SK-N-SH (cell line): ENCODE measurements around the gene ZNF397. TPM values are rescaled to one million over a fixed set of nuclear protein-coding genes. Genes with fewer than 3 reads are reported as not detected.

Source experiments
- CTCF ChIA-PET: fragments of 300-600, 350-600 bp; formaldehyde crosslinking; extraction: SDS; loops from one replicate; lab custom pipeline; 2021; lab: Yijun Ruan, JAX
- POLR2A ChIA-PET: fragments of 350-600 bp; sonication (Branson Sonifier 250); formaldehyde crosslinking; extraction: SDS; loops from one replicate; lab custom pipeline; 2020; ENCODE audit warnings: antibody characterized with exemption, inconsistent platforms; lab: Yijun Ruan, JAX
- DNase-seq: peaks from one replicate; pipeline ENCODE4 v3.0.0; 2012
- H2AFZ ChIP-seq: fragments of 200-600 bp; sonication (generic); 2 replicates; pipeline ENCODE4 v1.8.1; 2016; ENCODE audit warnings: antibody characterized with exemption, mild to moderate bottlenecking, low read depth
- H3F3A ChIP-seq: fragments of 200-600 bp; sonication (generic); replicated peaks from 2 replicates; pipeline ENCODE3; 2016; ENCODE audit warnings: antibody characterized with exemption, mild to moderate bottlenecking; ENCODE audit not compliant: insufficient read depth
- H3K27ac ChIP-seq, 2 experiments: fragments of 200-500 bp in 1 of 2; fragments of 200-600 bp in 1 of 2; sonication (Bioruptor generic) in 1 of 2; sonication (generic), shearing (Covaris generic) in 1 of 2; 2 replicates each; pipeline versions ENCODE4 v1.5.1 to v1.6.1; 2014 to 2016; ENCODE audit warnings: low read depth in 2 of 2, inconsistent platforms in 1 of 2, low read length in 1 of 2, mild to moderate bottlenecking in 1 of 2, mixed read lengths in 1 of 2
- H3K27me3 ChIP-seq: fragments of 200-600 bp; sonication (generic), shearing (Covaris generic); 2 replicates; pipeline ENCODE4 v1.6.1; 2016; ENCODE audit warnings: mixed run types; ENCODE audit not compliant: insufficient read depth
- H3K36me3 ChIP-seq, 2 experiments: fragments of 200-500 bp in 1 of 2; fragments of 200-600 bp in 1 of 2; sonication (Bioruptor generic) in 1 of 2; sonication (generic) in 1 of 2; replicated peaks in 1 of 2; 2 replicates each; pipeline versions ENCODE3 to v1.5.1; 2014 to 2016; ENCODE audit warnings: low read length in 1 of 2, mild to moderate bottlenecking in 1 of 2; ENCODE audit not compliant: insufficient read depth in 2 of 2, control insufficient read depth in 1 of 2
- H3K4me1 ChIP-seq, 2 experiments: fragments of 200-500 bp in 1 of 2; fragments of 200-600 bp in 1 of 2; sonication (Bioruptor generic) in 1 of 2; sonication (generic), shearing (Covaris generic) in 1 of 2; 2 replicates each; pipeline versions ENCODE4 v1.5.1 to v1.6.1; 2014 to 2016; ENCODE audit warnings: low read depth in 1 of 2, low read length in 1 of 2, mixed run types in 1 of 2; ENCODE audit not compliant: insufficient read depth in 2 of 2, control insufficient read depth in 1 of 2
- H3K4me2 ChIP-seq: fragments of 200-600 bp; sonication (generic), shearing (Covaris generic); 2 replicates; pipeline ENCODE4 v1.6.1; 2017; ENCODE audit warnings: mixed run types
- H3K4me3 ChIP-seq, 2 experiments: fragments of 200-500 bp in 1 of 2; fragments of 200-600 bp in 1 of 2; sonication (Bioruptor generic) in 1 of 2; sonication (generic), shearing (Covaris generic) in 1 of 2; 2 replicates each; pipeline versions ENCODE4 v1.5.1 to v1.8.1; 2014 to 2016; ENCODE audit warnings: low read depth in 2 of 2, inconsistent platforms in 1 of 2, low read length in 1 of 2, mild to moderate bottlenecking in 1 of 2, mixed read lengths in 1 of 2, moderate library complexity in 1 of 2
- H3K79me2 ChIP-seq: fragments of 200-600 bp; sonication (generic); 2 replicates; pipeline ENCODE4 v1.8.1; 2017; ENCODE audit warnings: mild to moderate bottlenecking; ENCODE audit not compliant: insufficient read depth
- H3K9ac ChIP-seq: fragments of 200-600 bp; sonication (generic); 2 replicates; pipeline ENCODE4 v1.6.1; 2017; ENCODE audit warnings: mixed run types
- H3K9me2 ChIP-seq: fragments of 200-600 bp; sonication (generic); 2 replicates; pipeline ENCODE4 v1.6.1; 2017; ENCODE audit warnings: mixed run types
- H3K9me3 ChIP-seq: fragments of 200-600 bp; sonication (generic); 2 replicates; pipeline ENCODE4 v1.6.1; 2017; ENCODE audit warnings: mixed run types, mild to moderate bottlenecking, moderate library complexity
- H4K20me1 ChIP-seq: fragments of 200-600 bp; sonication (generic); 2 replicates; pipeline ENCODE4 v1.6.1; 2017; ENCODE audit warnings: mild to moderate bottlenecking, mixed run types; ENCODE audit not compliant: insufficient read depth
- EP300 ChIP-seq, 2 experiments: IDR thresholded peaks; 2 replicates each; pipeline versions ENCODE4 v1.4.0 to v1.6.1; 2012; ENCODE audit warnings: borderline replicate concordance in 1 of 2, low read depth in 1 of 2, low read length in 1 of 2
- EZH2phosphoT487 ChIP-seq: fragments of 200-600 bp; sonication (generic); IDR thresholded peaks from 2 replicates; pipeline ENCODE4 v1.6.1; 2017; ENCODE audit warnings: low read depth, mixed run types, mild to moderate bottlenecking, antibody characterized with exemption, moderate library complexity, borderline replicate concordance
- FOSL2 ChIP-seq: IDR thresholded peaks from 2 replicates; pipeline ENCODE4 v1.4.0; 2012; ENCODE audit warnings: low read depth, mild to moderate bottlenecking, moderate library complexity, borderline replicate concordance
- IRF3 ChIP-seq: fragments of 150-350 bp; IDR thresholded peaks from 2 replicates; pipeline ENCODE4 v1.6.1; 2016; ENCODE audit warnings: mild to moderate bottlenecking, low read depth, low read length
- MEF2A ChIP-seq: IDR thresholded peaks from 2 replicates; pipeline ENCODE4 v1.4.0; 2012; ENCODE audit warnings: low read depth, borderline replicate concordance
- NFIC ChIP-seq: IDR thresholded peaks from 2 replicates; pipeline ENCODE4 v1.4.0; 2012; ENCODE audit warnings: borderline replicate concordance
- POLR2AphosphoS5 ChIP-seq: IDR thresholded peaks from 2 replicates; pipeline ENCODE4 v1.6.1; 2012; ENCODE audit warnings: low read depth, low read length
- RAD21 ChIP-seq: IDR thresholded peaks from 2 replicates; pipeline ENCODE4 v1.6.1; 2012; ENCODE audit warnings: mild to moderate bottlenecking, low read length
- REST ChIP-seq: IDR thresholded peaks from 2 replicates; pipeline ENCODE4 v1.6.1; 2012; ENCODE audit warnings: mild to moderate bottlenecking, low read depth, low read length, moderate library complexity
- RFX5 ChIP-seq: IDR thresholded peaks from 2 replicates; pipeline ENCODE4 v1.6.1; 2012; ENCODE audit warnings: mild to moderate bottlenecking, improper control_type of control experiment, low read length
- SIN3A ChIP-seq: IDR thresholded peaks from 2 replicates; pipeline ENCODE4 v1.6.1; 2012; ENCODE audit warnings: low read depth, mild to moderate bottlenecking, low read length, moderate library complexity, borderline replicate concordance
- SMC3 ChIP-seq: IDR thresholded peaks from 2 replicates; pipeline ENCODE4 v1.6.1; 2012; ENCODE audit warnings: low read depth, low read length, improper control_type of control experiment
- TAF1 ChIP-seq: IDR thresholded peaks from 2 replicates; pipeline ENCODE4 v1.6.1; 2012; ENCODE audit warnings: low read depth, mild to moderate bottlenecking, low read length, moderate library complexity, borderline replicate concordance
- TEAD4 ChIP-seq: IDR thresholded peaks from 2 replicates; pipeline ENCODE4 v1.4.0; 2012; ENCODE audit warnings: mild to moderate bottlenecking, borderline replicate concordance; ENCODE audit not compliant: insufficient read depth
- YY1 ChIP-seq: IDR thresholded peaks from 2 replicates; pipeline ENCODE4 v1.4.0; 2012; ENCODE audit warnings: low read depth, mild to moderate bottlenecking
- WGBS: methylation state at CpG from one replicate; pipeline ENCODE4 v1.1.6; 2017; ENCODE audit warnings: low lambda C conversion rate; 5-methylcytosine and 5-hydroxymethylcytosine counted together
- polyA plus RNA-seq, 3 experiments: library from polyadenylated mRNA; depleted of rRNA; stranded (reverse); fragments of >200 nt; gene quantifications; 2 replicates each; pipeline ENCODE4 v1.2.3, GENCODE V29; 2012

The ZNF397 gene
- polyA plus RNA-seq, 1 of the 3 experiments (the other 2 are of a cell fraction): 4.8 TPM

- Histone ChIP-seq H3F3A (no peaks in the 10 kb centered on the region), H3K36me3 (peaks cover 20% of the 10 kb centered on the region in 2 experiments), H2AFZ (peak overlapping the region; percentile 98), H3K4me3 (peak overlapping the region; percentile 87 to 91), H3K4me1 (peaks cover 0 to 6% of the 10 kb centered on the region in 2 experiments; a peak in 1 of 4 replicates), H3K27ac (peak overlapping the region; percentile 61 to 75; a peak in 3 of 4 replicates), H3K9me3 (peaks cover 19% of the 10 kb centered on the region; the same call in 1 of the 2 replicates), H3K4me2 (peak overlapping the region; percentile 87), H3K9me2 (no peaks in the 10 kb centered on the region), H4K20me1 (no peaks in the 10 kb centered on the region), H3K79me2 (peaks cover 72% of the 10 kb centered on the region), H3K9ac (peak overlapping the region; percentile 91), H3K27me3 (no peaks in the 10 kb centered on the region)
- POLR2A ChIA-PET: interaction anchor here (0.7 to 2.8 kb wide), 5 partner anchors 14 to 208 kb away, joined by 3 to 21 read pairs (median 3); partner anchors contain the start of genes INO80C and ZNF397
- peak; percentile 30 for DNase-seq
- WGBS: 1% methylated on average over 8 of the region's 8 CpGs
- TF ChIP-seq EP300 (IDR thresholded peaks at IDR 0.05; ENCODE audit: borderline replicate concordance in 1 of 2, low read depth in 1 of 2, low read length in 1 of 2) (0 out of 4 replicates have a peak, but pooled peaks of 1 of the 2 experiments have one; percentile 2), NFIC (no peak), REST (no peak)
- CTCF ChIA-PET: interaction anchor here (0.6 to 1.5 kb wide), 4 partner anchors 9 to 65 kb away, joined by 3 to 4 read pairs (median 4); partner anchors contain the start of gene ZNF24
These were observed 48.9 kb downstream of the ZNF397 start for GRCh38 chr18:35289727-35290093.

- ChIA-PET CTCF (interaction anchor here (0.6 to 1.5 kb wide), 4 partner anchors 9 to 65 kb away, joined by 3 to 4 read pairs (median 4); partner anchors contain the start of gene ZNF24), POLR2A (interaction anchor here (0.8 to 2.8 kb wide), 4 partner anchors 13 to 207 kb away, joined by 3 to 21 read pairs (median 10); partner anchors contain the start of gene ZNF397)
- WGBS: 1% methylated on average over 40 of the region's 41 CpGs
- Histone ChIP-seq H3K27me3 (no peaks in the 10 kb centered on the region), H3K9me2 (no peaks in the 10 kb centered on the region), H3K4me2 (peak within 1 kb of the TSS; percentile 87), H3K9me3 (peaks cover 18% of the 10 kb centered on the region; the same call in 1 of the 2 replicates), H3K27ac (peak within 1 kb of the TSS; percentile 61 to 78), H4K20me1 (no peaks in the 10 kb centered on the region), H3K79me2 (peaks cover 75% of the 10 kb centered on the region), H2AFZ (peak within 1 kb of the TSS; percentile 98), H3K4me3 (peak within 1 kb of the TSS; percentile 87 to 91), H3F3A (no peaks in the 10 kb centered on the region), H3K9ac (peak within 1 kb of the TSS; percentile 91), H3K36me3 (peaks cover 23 to 25% of the 10 kb centered on the region in 2 experiments), H3K4me1 (peaks cover 0 to 6% of the 10 kb centered on the region in 2 experiments; a peak in 1 of 4 replicates)
- DNase-seq: peak; percentile 93
- TF ChIP-seq YY1: peak; percentile 62; the same call in 1 of the 2 replicates
- peak; percentile 45; the same call in 1 of the 2 replicates for TF ChIP-seq RFX5
- TF ChIP-seq TAF1: peak; percentile 89
- TF ChIP-seq FOSL2: no peak
- TF ChIP-seq POLR2AphosphoS5: peak; percentile 92
- no peak for TF ChIP-seq MEF2A
- peak; percentile 1; the same call in 1 of the 2 replicates for TF ChIP-seq SMC3
- TF ChIP-seq RAD21: no peak
- TF ChIP-seq TEAD4: no peak
- TF ChIP-seq REST: no peak
- TF ChIP-seq EZH2phosphoT487: no peak
- TF ChIP-seq IRF3: no peak
- TF ChIP-seq SIN3A: no peak; the same call in 1 of the 2 replicates
These were observed 49.4 kb downstream of the ZNF397 start, which contains the start of gene ZSCAN30 for GRCh38 chr18:35290094-35290735. Gene ZSCAN30 (minus strand): TSS chr18:35290229. CDS start chr18:35264352, 25,877 bp downstream.
